Right lobe of liver (tissue), 4 donors: ENCODE results near the gene MAIP1.

Experiments
- POLR2A ChIP-seq: fragments of 450-650 bp; IDR thresholded peaks from one replicate; pipeline ENCODE4 v1.6.1; 2017; ENCODE audit warnings: antibody characterized with exemption, mild to moderate bottlenecking
- TF ChIP-seq, protein P1 (sequence below), 4 donors: fragments of 200-600 bp in 3 of 4; fragments of 450-650 bp in 1 of 4; IDR thresholded peaks; one replicate each; pipeline versions ENCODE4 v1.5.1 to v1.8.0; 2016 to 2022; ENCODE audit warnings: antibody characterized with exemption in 4 of 4, mild to moderate bottlenecking in 2 of 4
- donor health status: DM: no; HTN: no; CAD: no.
- donor health status: DM: no; HTN: no; CAD: no.
- donor health status: DM: no; HTN: yes; CAD: no.

DNA sequence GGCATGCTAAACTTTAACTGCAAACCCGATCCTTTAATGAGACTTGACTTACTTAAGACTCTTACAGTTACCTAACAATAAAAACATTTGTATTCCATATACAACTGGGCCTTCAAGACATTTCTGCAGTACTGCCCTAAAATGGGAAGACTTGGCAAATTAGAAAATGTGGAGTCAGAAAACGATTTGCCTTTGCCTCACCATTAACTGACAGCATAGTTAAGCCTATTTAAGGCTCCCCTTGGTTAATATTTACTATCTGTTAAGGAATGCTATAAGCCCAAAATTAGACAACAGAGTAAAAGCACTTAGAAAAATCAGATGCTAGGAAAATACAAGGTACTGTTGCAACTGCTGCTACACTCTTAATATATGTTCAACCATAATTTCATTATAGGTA, 18.8 kb upstream of the MAIP1 start:
- TF ChIP-seq, protein P1, sequence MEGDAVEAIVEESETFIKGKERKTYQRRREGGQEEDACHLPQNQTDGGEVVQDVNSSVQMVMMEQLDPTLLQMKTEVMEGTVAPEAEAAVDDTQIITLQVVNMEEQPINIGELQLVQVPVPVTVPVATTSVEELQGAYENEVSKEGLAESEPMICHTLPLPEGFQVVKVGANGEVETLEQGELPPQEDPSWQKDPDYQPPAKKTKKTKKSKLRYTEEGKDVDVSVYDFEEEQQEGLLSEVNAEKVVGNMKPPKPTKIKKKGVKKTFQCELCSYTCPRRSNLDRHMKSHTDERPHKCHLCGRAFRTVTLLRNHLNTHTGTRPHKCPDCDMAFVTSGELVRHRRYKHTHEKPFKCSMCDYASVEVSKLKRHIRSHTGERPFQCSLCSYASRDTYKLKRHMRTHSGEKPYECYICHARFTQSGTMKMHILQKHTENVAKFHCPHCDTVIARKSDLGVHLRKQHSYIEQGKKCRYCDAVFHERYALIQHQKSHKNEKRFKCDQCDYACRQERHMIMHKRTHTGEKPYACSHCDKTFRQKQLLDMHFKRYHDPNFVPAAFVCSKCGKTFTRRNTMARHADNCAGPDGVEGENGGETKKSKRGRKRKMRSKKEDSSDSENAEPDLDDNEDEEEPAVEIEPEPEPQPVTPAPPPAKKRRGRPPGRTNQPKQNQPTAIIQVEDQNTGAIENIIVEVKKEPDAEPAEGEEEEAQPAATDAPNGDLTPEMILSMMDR (IDR thresholded peaks at IDR 0.05) = no peak
- TF ChIP-seq POLR2A = no peak
